Measurements from ENCODE around the gene IKBKG. TPM values are rescaled to one million over a fixed set of nuclear protein-coding genes. Genes with fewer than 3 reads are reported as not detected.

The IKBKG gene
- total and polyA plus RNA-seq, 2 of the 4 experiments (the other 2 are of a cell fraction), result 16.5 to 38.2 TPM

DNA sequence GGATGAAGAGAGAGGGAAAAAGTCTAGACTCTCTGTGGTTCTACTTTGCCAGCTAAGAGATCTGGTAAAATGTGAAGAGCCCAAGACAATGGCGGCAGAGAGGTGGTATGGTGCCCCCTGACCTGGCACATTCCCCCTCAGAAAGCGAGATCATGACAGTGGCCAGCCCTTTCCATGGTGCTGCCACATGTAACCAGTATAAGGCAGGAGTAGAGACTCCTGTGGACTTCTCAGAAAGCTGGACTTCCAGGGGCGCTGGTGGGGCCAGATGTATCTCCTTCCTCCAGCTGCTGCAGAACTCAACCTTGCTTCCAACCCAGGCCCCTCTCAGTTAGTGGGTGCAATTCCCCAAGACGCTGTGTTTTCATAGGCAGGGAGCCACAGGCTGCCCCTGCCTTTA lies 47.1 kb downstream of the IKBKG start:
- Histone ChIP-seq H3K79me1 (ENCODE audit: low read depth in 1 of 2, low read length in 2 of 2) (no peaks in the 10 kb centered on the region), H3K14ac (replicated peaks; ENCODE audit: low read depth, low read length) (no peak overlapping the region), H3K18ac (ENCODE audit: low read depth, low read length) (no peak overlapping the region), H3K23ac (ENCODE audit: low read depth, low read length) (no peak overlapping the region), H4K5ac (ENCODE audit: low read depth, low read length) (no peak overlapping the region), H2AFZ (replicated peaks; ENCODE audit: low read length, poor library complexity) (no peak overlapping the region), H3K4me2 (ENCODE audit: low read depth, low read length) (no peak overlapping the region), H3K56ac (ENCODE audit: extremely low read depth, insufficient read depth, low read length) (no peak overlapping the region), H2BK15ac (ENCODE audit: low read depth, low read length) (no peak overlapping the region), H2BK120ac (ENCODE audit: low read depth, low read length) (no peak overlapping the region), H2AK5ac (ENCODE audit: low read depth, low read length) (no peak overlapping the region), H3K27me3 (ENCODE audit: control insufficient read depth, insufficient read depth, low read length) (peaks cover 20% of the 10 kb centered on the region), H3K4me3 (ENCODE audit: insufficient read depth, low read depth, low read length) (no peak overlapping the region), H3K4me1 (ENCODE audit: control insufficient read depth, insufficient read depth, low read length) (no peaks in the 10 kb centered on the region; the same call in 1 of the 2 replicates), H4K91ac (ENCODE audit: insufficient read depth, low read depth, low read length) (no peak overlapping the region), H2BK20ac (ENCODE audit: low read depth, low read length) (no peak overlapping the region), H4K20me1 (ENCODE audit: insufficient read depth, low read length) (no peaks in the 10 kb centered on the region), H2BK5ac (ENCODE audit: low read depth, low read length, poor library complexity, severe bottlenecking) (no peak overlapping the region), H3K9me1 (ENCODE audit: insufficient read depth, low read length) (no peaks in the 10 kb centered on the region), H3K27ac (ENCODE audit: insufficient read depth, low read length) (no peak overlapping the region), H2AK9ac (replicated peaks; ENCODE audit: low read depth, low read length, poor library complexity) (no peak overlapping the region), H3K9me3 (ENCODE audit: control insufficient read depth, insufficient read depth, low read length) (peaks cover 11% of the 10 kb centered on the region), H4K8ac (ENCODE audit: low read depth in 2 of 2, low read length in 2 of 2) (no peak overlapping the region), H3K36me3 (ENCODE audit: control insufficient read depth, insufficient read depth, low read length) (no peaks in the 10 kb centered on the region), H3K9ac (ENCODE audit: low read depth, low read length) (no peak overlapping the region), H3K4ac (ENCODE audit: low read depth, low read length) (no peak overlapping the region)
- POLR2A ChIA-PET (ENCODE audit: unreplicated experiment), result no interaction called here
- in situ Hi-C loops (cut with MboI; ENCODE audit: low sequenced_read_pairs), result loop anchor here (25.0 kb wide), 1 partner anchor 143 kb away; no protein-coding TSS in a partner anchor
- intact Hi-C loops (cut with micrococcal nuclease), result no loop called here
- DNase-seq (no peak), ATAC-seq (ENCODE audit: low read depth) (no peak)
- TF ChIP-seq, protein P1, sequence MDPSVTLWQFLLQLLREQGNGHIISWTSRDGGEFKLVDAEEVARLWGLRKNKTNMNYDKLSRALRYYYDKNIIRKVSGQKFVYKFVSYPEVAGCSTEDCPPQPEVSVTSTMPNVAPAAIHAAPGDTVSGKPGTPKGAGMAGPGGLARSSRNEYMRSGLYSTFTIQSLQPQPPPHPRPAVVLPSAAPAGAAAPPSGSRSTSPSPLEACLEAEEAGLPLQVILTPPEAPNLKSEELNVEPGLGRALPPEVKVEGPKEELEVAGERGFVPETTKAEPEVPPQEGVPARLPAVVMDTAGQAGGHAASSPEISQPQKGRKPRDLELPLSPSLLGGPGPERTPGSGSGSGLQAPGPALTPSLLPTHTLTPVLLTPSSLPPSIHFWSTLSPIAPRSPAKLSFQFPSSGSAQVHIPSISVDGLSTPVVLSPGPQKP (IDR thresholded peaks at IDR 0.05; ENCODE audit: borderline replicate concordance, low read depth, low read length), result no peak
- TF ChIP-seq, protein P2, sequence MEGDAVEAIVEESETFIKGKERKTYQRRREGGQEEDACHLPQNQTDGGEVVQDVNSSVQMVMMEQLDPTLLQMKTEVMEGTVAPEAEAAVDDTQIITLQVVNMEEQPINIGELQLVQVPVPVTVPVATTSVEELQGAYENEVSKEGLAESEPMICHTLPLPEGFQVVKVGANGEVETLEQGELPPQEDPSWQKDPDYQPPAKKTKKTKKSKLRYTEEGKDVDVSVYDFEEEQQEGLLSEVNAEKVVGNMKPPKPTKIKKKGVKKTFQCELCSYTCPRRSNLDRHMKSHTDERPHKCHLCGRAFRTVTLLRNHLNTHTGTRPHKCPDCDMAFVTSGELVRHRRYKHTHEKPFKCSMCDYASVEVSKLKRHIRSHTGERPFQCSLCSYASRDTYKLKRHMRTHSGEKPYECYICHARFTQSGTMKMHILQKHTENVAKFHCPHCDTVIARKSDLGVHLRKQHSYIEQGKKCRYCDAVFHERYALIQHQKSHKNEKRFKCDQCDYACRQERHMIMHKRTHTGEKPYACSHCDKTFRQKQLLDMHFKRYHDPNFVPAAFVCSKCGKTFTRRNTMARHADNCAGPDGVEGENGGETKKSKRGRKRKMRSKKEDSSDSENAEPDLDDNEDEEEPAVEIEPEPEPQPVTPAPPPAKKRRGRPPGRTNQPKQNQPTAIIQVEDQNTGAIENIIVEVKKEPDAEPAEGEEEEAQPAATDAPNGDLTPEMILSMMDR (conservative IDR thresholded peaks at IDR 0.05; ENCODE audit: low read depth, low read length), result no peak
- TF ChIP-seq BHLHE40 (IDR thresholded peaks at IDR 0.05; ENCODE audit: low read depth, low read length) (no peak), RAD21 (IDR thresholded peaks at IDR 0.05; ENCODE audit: low read length) (no peak), MAFK (IDR thresholded peaks at IDR 0.05; ENCODE audit: low read depth, low read length) (no peak), NFE2L2 (IDR thresholded peaks at IDR 0.05; ENCODE audit: low read depth, low read length) (no peak), SMC3 (IDR thresholded peaks at IDR 0.05; ENCODE audit: low read depth, low read length) (no peak), MXI1 (IDR thresholded peaks at IDR 0.05; ENCODE audit: borderline replicate concordance, low read depth, low read length) (no peak), MAZ (IDR thresholded peaks at IDR 0.05; ENCODE audit: borderline replicate concordance, low read depth, low read length) (no peak), POLR2A (IDR thresholded peaks at IDR 0.05; ENCODE audit: low read depth, low read length) (no peak), RFX5 (IDR thresholded peaks at IDR 0.05; ENCODE audit: low read depth, low read length) (no peak), FOS (IDR thresholded peaks at IDR 0.05; ENCODE audit: low read depth, low read length) (no peak), RCOR1 (IDR thresholded peaks at IDR 0.05; ENCODE audit: insufficient replicate concordance, low read length) (no peak), CHD1 (IDR thresholded peaks at IDR 0.05; ENCODE audit: low read depth, low read length) (no peak), CEBPB (IDR thresholded peaks at IDR 0.05; ENCODE audit: low read depth, low read length) (no peak)
- dilution Hi-C loops (cut with HindIII; ENCODE audit: low sequenced_read_pairs, unreplicated experiment), result no loop called here
- BruUV-seq (replicated peaks), result no TSS peak
- CTCF ChIA-PET, result no interaction called here
- 40% methylated on average over 1 of the region's 4 CpGs; no CpG with 5 or more reads in 1 of the 2 experiments for WGBS, 2 experiments (ENCODE audit: extremely low coverage in 2 of 2, insufficient read length in 1 of 2)
